ENCODE data around the gene DGKI.

GRCh38 chr7:137657476-137658189 is 189.1 kb downstream of the DGKI start:
- TF ChIP-seq CTCF (IDR thresholded peaks at IDR 0.05 in 8 of 11, conservative IDR thresholded peaks at IDR 0.05 in 3 of 11) (no peak), POLR2AphosphoS5 (IDR thresholded peaks at IDR 0.05) (no peak)

Data from spleen (tissue), 7 donors.